NCI-H146 treated with DMSO at 0.1 percent for 48 hours (cell line): ENCODE results near the gene SUGP2.
"Not testable (repeated sequence)": the region's sequence is repeated elsewhere in the genome, so short reads cannot be mapped to it uniquely, and the experiment has no call there.

ENCODE experiments used
- DNase-seq: peaks from one replicate; lab custom pipeline; 2025; ENCODE audit not compliant: unreplicated experiment; lab: John Stamatoyannopoulos, UW

The SUGP2 gene

GRCh38 chr19:18961767-18962620, 71.3 kb downstream of the SUGP2 start:
- DNase-seq, result peak; percentile 86

- DNase-seq, result no peak
These were observed 72.9 kb downstream of the SUGP2 start for GRCh38 chr19:18960370-18960769.

GRCh38 chr19:18955042-18955441, 78.3 kb downstream of the SUGP2 start:
- DNase-seq, result no peak

- DNase-seq, result no peak
These were observed 79.2 kb downstream of the SUGP2 start for GRCh38 chr19:18954094-18954493.

DNA sequence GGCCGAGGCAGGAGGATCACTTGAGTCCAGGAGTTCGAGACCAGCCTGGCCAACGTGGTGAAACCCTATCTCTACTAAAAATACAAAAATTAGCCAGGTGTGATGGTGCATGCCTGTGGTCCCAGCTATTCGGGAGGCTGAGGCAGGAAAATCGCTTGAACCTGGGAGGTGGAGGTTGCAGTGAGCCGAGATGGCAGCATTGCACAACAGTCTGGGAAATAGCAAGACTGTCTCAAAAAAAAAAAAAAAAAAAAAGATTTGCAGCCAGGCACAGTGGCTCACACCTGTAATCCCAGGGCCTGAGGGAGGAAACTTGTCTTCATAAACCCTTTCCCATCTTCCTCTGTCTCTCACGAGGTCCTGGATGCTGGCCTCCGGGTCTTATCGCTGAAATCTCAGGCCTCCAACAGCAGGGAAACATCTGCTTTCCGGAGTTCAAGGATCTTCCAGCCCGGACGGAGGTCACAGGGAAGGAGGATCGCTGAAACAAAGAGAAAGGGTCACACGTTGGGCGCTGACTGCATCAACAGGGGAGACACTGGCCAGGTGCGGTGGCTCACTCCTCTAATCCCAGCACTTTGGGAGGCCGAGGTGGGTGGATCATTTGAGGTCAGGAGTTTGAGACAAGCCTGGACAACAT, 80.8 kb downstream of the SUGP2 start:
- not testable (repeated sequence) for DNase-seq

DNA sequence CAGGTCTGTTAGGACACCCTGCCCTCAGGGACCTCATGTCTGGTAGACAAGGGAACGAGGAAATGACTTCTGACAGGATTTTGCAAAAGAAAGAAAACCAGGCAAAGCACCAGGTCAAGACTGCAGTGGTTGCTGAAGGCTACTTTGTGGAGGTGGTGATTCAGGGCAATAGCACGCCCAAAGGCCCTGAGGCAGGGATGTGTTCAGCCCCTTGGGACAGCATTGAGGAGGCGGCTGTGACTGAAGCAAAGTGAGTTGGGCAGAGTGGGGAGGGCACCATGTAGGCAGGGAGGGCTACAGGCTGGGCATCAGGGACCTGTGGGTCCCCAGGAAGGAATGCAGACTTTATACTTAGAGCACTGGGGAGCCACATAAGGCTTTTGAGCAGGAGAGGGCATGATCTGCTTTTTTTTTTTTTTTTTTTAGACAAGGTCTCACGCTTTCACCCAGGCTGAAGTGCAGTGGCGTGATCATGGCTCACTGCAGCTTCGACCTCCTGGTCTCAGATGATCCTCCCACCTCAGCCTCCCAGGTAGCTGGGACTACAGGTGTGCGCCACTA, 81.5 kb downstream of the SUGP2 start:
- no peak for DNase-seq

DNA sequence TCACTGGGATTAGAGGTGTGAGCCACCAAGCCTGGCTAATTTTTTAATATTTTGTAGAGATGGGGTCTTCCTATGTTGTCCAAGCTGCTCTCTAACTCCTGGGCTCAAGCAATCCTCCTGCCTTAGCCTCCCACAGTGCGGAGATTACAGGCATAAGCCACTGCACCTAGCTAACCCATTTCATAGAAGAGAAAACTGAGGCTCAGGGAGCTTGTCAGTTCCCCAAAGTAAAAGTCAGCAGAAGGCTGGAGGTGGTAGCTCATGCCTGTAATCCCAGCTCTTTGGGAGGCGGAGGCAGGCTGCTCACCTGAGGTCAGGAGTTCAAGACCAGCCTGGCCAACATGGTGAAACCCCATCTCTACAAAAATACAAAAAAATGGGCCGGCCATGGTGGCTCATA, 83.5 kb downstream of the SUGP2 start:
- no peak for DNase-seq

GRCh38 chr19:18948976-18949356, 84.4 kb downstream of the SUGP2 start:
- DNase-seq, result no peak

- DNase-seq, result no peak
These were observed 85.0 kb downstream of the SUGP2 start for GRCh38 chr19:18948075-18948975.

DNA sequence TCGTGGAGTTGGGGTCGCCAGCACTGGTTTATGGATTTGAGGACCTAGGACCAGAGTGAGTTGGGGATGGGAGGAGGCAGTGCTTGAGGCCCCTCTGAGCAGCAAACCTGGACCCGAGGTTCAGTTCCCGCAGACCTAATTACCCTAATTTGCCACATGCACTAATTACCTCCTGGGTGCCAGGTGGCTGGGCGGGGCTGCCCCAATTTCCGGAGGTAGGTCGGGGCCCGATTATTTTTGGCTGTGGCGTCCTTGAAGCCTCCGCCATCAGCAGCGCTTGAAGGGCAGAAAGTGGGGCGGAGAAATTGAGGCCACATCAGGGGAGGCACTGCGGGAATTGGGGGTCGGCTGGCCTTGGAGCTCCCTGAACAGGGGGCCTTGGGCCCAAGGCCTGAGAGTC, 86.4 kb downstream of the SUGP2 start:
- DNase-seq, result peak; percentile 6

- DNase-seq, result no peak
These were observed 87.0 kb downstream of the SUGP2 start for GRCh38 chr19:18946335-18946734.

- DNase-seq, result no peak
These were observed 88.0 kb downstream of the SUGP2 start for GRCh38 chr19:18945297-18945696.

GRCh38 chr19:18943465-18943864, 89.9 kb downstream of the SUGP2 start:
- no peak for DNase-seq

DNA sequence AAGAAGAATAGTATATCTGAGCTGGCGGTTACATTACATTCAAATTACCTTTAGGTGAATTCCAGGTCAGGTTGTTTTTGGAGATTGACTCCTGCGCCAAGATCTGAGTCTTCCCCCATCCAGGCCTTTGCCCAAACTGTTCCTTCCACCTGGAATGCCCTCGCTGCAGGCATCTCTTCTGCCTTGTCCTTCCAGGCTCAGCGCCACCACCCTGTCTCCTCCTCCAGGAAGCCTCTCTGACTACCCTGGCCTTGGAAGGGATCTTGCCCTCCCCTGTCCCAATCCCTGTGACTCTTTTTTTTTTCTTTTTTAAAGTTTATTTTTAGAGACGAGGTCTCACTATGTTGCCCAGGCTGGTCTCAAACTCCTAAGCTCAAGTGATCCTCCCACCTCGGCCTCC, 90.6 kb downstream of the SUGP2 start:
- no peak for DNase-seq

GRCh38 chr19:18941628-18942354, 91.5 kb downstream of the SUGP2 start:
- no peak for DNase-seq
